HepG2 (cell line): Measurements from ENCODE around the gene NOTO. TPM values are rescaled to one million over a fixed set of nuclear protein-coding genes. Genes with fewer than 3 reads are reported as not detected.

Source experiments
- ARNTL ChIP-seq: sonication (generic); formaldehyde crosslinking; IDR thresholded peaks from 2 replicates; pipeline ENCODE4 v1.4.0; 2020; ENCODE audit warnings: mild to moderate bottlenecking, missing genetic modification reagents
- ATF4 ChIP-seq, 2 experiments: fragments of 450-650 bp in 1 of 2; sonication (generic) in 1 of 2; formaldehyde crosslinking; IDR thresholded peaks; 2 replicates each; pipeline versions ENCODE4 v1.5.0 to v1.8.0; 2020 to 2022; ENCODE audit warnings: mild to moderate bottlenecking in 1 of 2, missing genetic modification reagents in 1 of 2
- CTCF ChIP-seq: sonication (generic); formaldehyde crosslinking; IDR thresholded peaks from 2 replicates; pipeline ENCODE4 v1.5.0; 2020; ENCODE audit warnings: mild to moderate bottlenecking, missing genetic modification reagents, moderate library complexity
- DMTF1 ChIP-seq: sonication (generic); formaldehyde crosslinking; IDR thresholded peaks from 2 replicates; pipeline ENCODE4 v1.4.0; 2020; ENCODE audit warnings: mild to moderate bottlenecking, missing genetic modification reagents
- E2F1 ChIP-seq: sonication (generic); formaldehyde crosslinking; IDR thresholded peaks from 2 replicates; pipeline ENCODE4 v1.5.0; 2020; ENCODE audit warnings: missing genetic modification reagents
- EEA1 ChIP-seq: sonication (generic); formaldehyde crosslinking; IDR thresholded peaks from 2 replicates; pipeline ENCODE4 v1.5.1; 2020; ENCODE audit warnings: mild to moderate bottlenecking, missing genetic modification reagents, borderline replicate concordance
- HNF4G ChIP-seq, 2 experiments: sonication (generic) in 1 of 2; formaldehyde crosslinking in 1 of 2; IDR thresholded peaks; 2 replicates each; pipeline versions ENCODE4 v1.4.0 to v1.6.1; 2011 to 2020; ENCODE audit warnings: borderline replicate concordance in 2 of 2, low read depth in 2 of 2, mild to moderate bottlenecking in 2 of 2, low read length in 1 of 2, missing genetic modification reagents in 1 of 2, moderate library complexity in 1 of 2
- KDM3A ChIP-seq: IDR thresholded peaks from 2 replicates; pipeline ENCODE4 v1.6.1; 2018; ENCODE audit warnings: low read depth, missing compliant biosample characterization
- PRDM10 ChIP-seq: sonication (generic); formaldehyde crosslinking; IDR thresholded peaks from 2 replicates; pipeline ENCODE4 v1.4.0; 2020; ENCODE audit warnings: low read depth, missing genetic modification reagents
- RBM22 ChIP-seq: fragments of 200-400 bp; formaldehyde crosslinking; optimal IDR thresholded peaks from 2 replicates; pipeline ENCODE3; 2017; ENCODE audit warnings: mild to moderate bottlenecking, low read length, moderate library complexity
- SRSF4 ChIP-seq: fragments of 200-400 bp; formaldehyde crosslinking; IDR thresholded peaks from one replicate; pipeline ENCODE4 v1.6.1; 2018; ENCODE audit warnings: mild to moderate bottlenecking, low read depth, low read length, moderate library complexity; ENCODE audit not compliant: poor library complexity, severe bottlenecking
- TARDBP ChIP-seq: sonication (generic); formaldehyde crosslinking; IDR thresholded peaks from 2 replicates; pipeline ENCODE4 v1.8.0; 2022; ENCODE audit warnings: mild to moderate bottlenecking, missing genetic modification reagents
- WIZ ChIP-seq: sonication (generic); formaldehyde crosslinking; IDR thresholded peaks from 2 replicates; pipeline ENCODE4 v1.5.1; 2020; ENCODE audit warnings: mild to moderate bottlenecking, missing genetic modification reagents
- XRCC5 ChIP-seq: fragments of 200-400 bp; formaldehyde crosslinking; optimal IDR thresholded peaks from 2 replicates; pipeline ENCODE3; 2017; ENCODE audit warnings: mild to moderate bottlenecking, low read length
- ZFP62 ChIP-seq: sonication (generic); formaldehyde crosslinking; IDR thresholded peaks from 2 replicates; pipeline ENCODE4 v1.4.0; 2020; ENCODE audit warnings: missing genetic modification reagents
- ZNF326 ChIP-seq: sonication (generic); formaldehyde crosslinking; IDR thresholded peaks from 2 replicates; pipeline ENCODE4 v1.4.0; 2020; ENCODE audit warnings: missing genetic modification reagents, borderline replicate concordance
- ZSCAN29 ChIP-seq: sonication (generic); formaldehyde crosslinking; conservative IDR thresholded peaks from 2 replicates; pipeline ENCODE4 v1.4.0; 2020; ENCODE audit warnings: mild to moderate bottlenecking, missing genetic modification reagents
- polyA plus RNA-seq, 8 experiments: library from polyadenylated mRNA; depleted of rRNA in 3 of 8; stranded (reverse) in 7 of 8; unstranded in 1 of 8; fragments of >200 nt; fragmentation: Illumina TruSeq in 4 of 8; extraction: Trizol in 4 of 8; gene quantifications; 2 replicates each; pipeline versions ENCODE4 v1.2.1 to v1.2.3, GENCODE V29; 2011 to 2016; ENCODE audit warnings: low read depth in 4 of 8, missing spikeins in 1 of 8, mixed read lengths in 1 of 8; ENCODE audit not compliant: insufficient read depth in 1 of 8
- total RNA-seq, 5 experiments: library from RNA; depleted of rRNA; stranded (reverse); fragments of >200 nt; fragmentation: Illumina TruSeq; extraction: Trizol; gene quantifications; 2 replicates each; pipeline ENCODE4 v1.2.3, GENCODE V29; 2016; ENCODE audit warnings: low read depth in 1 of 5

The NOTO gene
- total and polyA plus RNA-seq, 2 of the 13 experiments (the other 11 are each of a cell fraction or from before 2014, with no cell fraction given): not detected

GRCh38 chr2:73212448-73213176 is 10.2 kb downstream of the NOTO start (continued):
- no peak for TF ChIP-seq E2F1 (CRISPR knock-in tag)
- peak; percentile 9; the same call in 1 of the 2 replicates for TF ChIP-seq KDM3A
- no peak for TF ChIP-seq RBM22
- no peak for TF ChIP-seq EEA1
- TF ChIP-seq TARDBP: no peak
- TF ChIP-seq HNF4G (IDR thresholded peaks at IDR 0.05; ENCODE audit: borderline replicate concordance, low read depth, low read length): no peak
- TF ChIP-seq HNF4G (CRISPR knock-in tag; IDR thresholded peaks at IDR 0.05; ENCODE audit: borderline replicate concordance, low read depth): 0 out of 2 replicates have a peak, but pooled peaks have one; percentile 16
- TF ChIP-seq ZFP62 (CRISPR knock-in tag): no peak
- no peak for TF ChIP-seq SRSF4
- no peak for TF ChIP-seq ARNTL (CRISPR knock-in tag)
- TF ChIP-seq PRDM10: no peak
- TF ChIP-seq ATF4 (CRISPR knock-in tag; IDR thresholded peaks at IDR 0.05): no peak; a peak in 1 of 4 replicates
- TF ChIP-seq XRCC5: peak; percentile 90
- 0 out of 2 replicates have a peak, but pooled peaks have one; percentile 34 for TF ChIP-seq ZSCAN29
- TF ChIP-seq WIZ (CRISPR knock-in tag): peak; percentile 3; the same call in 1 of the 2 replicates
- no peak for TF ChIP-seq ZNF326 (CRISPR knock-in tag)
- no peak for TF ChIP-seq DMTF1 (CRISPR knock-in tag)
- peak; percentile 98 for TF ChIP-seq CTCF (CRISPR knock-in tag)
